Adrenal gland (tissue), 12 donors: ENCODE measurements around the gene GRPEL2. TPM values are rescaled to one million over a fixed set of nuclear protein-coding genes. Genes with fewer than 3 reads are reported as not detected.
"Not testable (repeated sequence)": the region's sequence is repeated elsewhere in the genome, so short reads cannot be mapped to it uniquely, and the experiment has no call there.

Experiments
- DNase-seq, 7 donors: peaks; one replicate each; pipeline ENCODE4 v3.0.0-alpha.2; 2019 to 2020
- H3K27ac ChIP-seq, 5 donors: fragments of 200-600 bp; sonication (generic) in 4 of 5; 1 replicate in 3 of 5; 2 replicates in 2 of 5; pipeline versions ENCODE4 v1.5.1 to v1.8.0; 2016 to 2020; ENCODE audit warnings: mild to moderate bottlenecking in 1 of 5
- H3K27me3 ChIP-seq: fragments of 200-600 bp; 2 replicates; pipeline ENCODE4 v1.8.0; 2021
- H3K36me3 ChIP-seq, 2 donors: fragments of 200-600 bp; replicated peaks in 1 of 2; 1 replicate in 1 of 2; 2 replicates in 1 of 2; pipeline versions ENCODE4 v1.5.1 to v1.8.0; 2018 to 2022
- H3K4me1 ChIP-seq, 2 donors: fragments of 200-600 bp; replicated peaks in 1 of 2; 1 replicate in 1 of 2; 2 replicates in 1 of 2; pipeline versions ENCODE4 v1.5.1 to v1.8.0; 2018 to 2021
- H3K4me3 ChIP-seq, 4 donors: fragments of 200-600 bp; sonication (generic) in 3 of 4; one replicate each; pipeline ENCODE4 v1.5.1; 2016 to 2018
- H3K9me3 ChIP-seq, 3 donors: fragments of 200-600 bp; sonication (generic) in 1 of 3; replicated peaks in 1 of 3; 1 replicate in 2 of 3; 2 replicates in 1 of 3; pipeline versions ENCODE4 v1.5.1 to v1.8.0; 2016 to 2021
- POLR2A ChIP-seq, 2 donors: fragments of 450-650 bp; IDR thresholded peaks; one replicate each; pipeline ENCODE4 v1.6.1; 2017; ENCODE audit warnings: antibody characterized with exemption in 2 of 2, mild to moderate bottlenecking in 2 of 2, moderate library complexity in 1 of 2
- WGBS, 4 donors: extraction: QIAGEN DNeasy Blood & Tissue Kit in 2 of 4; methylation state at CpG; one replicate each; pipeline versions ENCODE4 v1.1.5 to v1.1.7; 2013 to 2017; 5-methylcytosine and 5-hydroxymethylcytosine counted together
- intact Hi-C, 2 donors: fragments of 100-400 bp; cut with DNase I; formaldehyde crosslinking; loops; one replicate each; pipeline versions ENCODE4 v1.14.1 to v1.15.0; 2022 to 2023
- polyA plus RNA-seq, 3 donors: library from polyadenylated mRNA; stranded (reverse); fragments of 200-250 nt in 2 of 3; fragments of 350-450 nt in 1 of 3; fragmentation: Illumina TruSeq in 1 of 3; extraction: RNeasy Lipid Tissue Mini Kit (QIAGEN cat#74804) in 1 of 3; gene quantifications; one replicate each; pipeline ENCODE4 v1.2.3, GENCODE V29; 2013 to 2014
- total RNA-seq, 9 donors: library from RNA; depleted of rRNA in 4 of 9; stranded (reverse); fragments of >200 nt in 4 of 9; fragments of 120-200 nt in 1 of 9; fragmentation: NEBNext Ultra II Directional in 1 of 9; extraction: Animal tissue kit (Norgen Biotek cat#: 25700) in 1 of 9; gene quantifications; one replicate each; pipeline versions ENCODE4 v1.1.0 to v1.2.4, GENCODE V29; 2013 to 2023
- TF ChIP-seq, protein P1 (sequence below), 6 experiments: fragments of 450-650 bp in 4 of 6; fragments of 200-600 bp in 2 of 6; sonication (generic) in 1 of 6; IDR thresholded peaks; 1 replicate in 5 of 6; 2 replicates in 1 of 6; pipeline versions ENCODE4 v1.5.1 to v1.8.0; 2016 to 2021; ENCODE audit warnings: antibody characterized with exemption in 6 of 6, mild to moderate bottlenecking in 2 of 6, moderate library complexity in 1 of 6
- donor health status: healthy with polysubstance abuse.
- donor health status: Bipolar disorder and iron deficiency.
- donor health status: DM: yes; HTN: yes; CAD: no.
- donor health status: DM: no; HTN: no; CAD: no.
- donor health status: DM: no; HTN: no; CAD: no.
- donor health status: DM: yes; HTN: yes; CAD: no.

GRPEL2 gene
- total and polyA plus RNA-seq, 12 donors: 3.9 to 17.4 (median 12.0) TPM

- WGBS, 4 donors: 68 to 84% (median 80%) methylated on average over 19 of the region's 19 CpGs
Measured at GRCh38 chr5:149392718-149393117, 47.4 kb downstream of the GRPEL2 start.

GRCh38 chr5:149394996-149395395 is 49.7 kb downstream of the GRPEL2 start:
- DNase-seq, H3K9me3 ChIP-seq, H3K4me1 ChIP-seq, H3K27me3 ChIP-seq, intact Hi-C loops, H3K4me3 ChIP-seq, H3K36me3 ChIP-seq, H3K27ac ChIP-seq: not testable (repeated sequence)

More at GRCh38 chr5:149392718-149393117, 47.4 kb downstream of the GRPEL2 start:
- Histone ChIP-seq H3K4me1 (peaks cover 9 to 16% of the 10 kb centered on the region in 2 donors), H3K27me3 (no peaks in the 10 kb centered on the region), H3K9me3 (no peaks in the 10 kb centered on the region), H3K4me3 (no peak overlapping the region), H3K36me3 (no peaks in the 10 kb centered on the region), H3K27ac (no peak overlapping the region)
- TF ChIP-seq, protein P1, sequence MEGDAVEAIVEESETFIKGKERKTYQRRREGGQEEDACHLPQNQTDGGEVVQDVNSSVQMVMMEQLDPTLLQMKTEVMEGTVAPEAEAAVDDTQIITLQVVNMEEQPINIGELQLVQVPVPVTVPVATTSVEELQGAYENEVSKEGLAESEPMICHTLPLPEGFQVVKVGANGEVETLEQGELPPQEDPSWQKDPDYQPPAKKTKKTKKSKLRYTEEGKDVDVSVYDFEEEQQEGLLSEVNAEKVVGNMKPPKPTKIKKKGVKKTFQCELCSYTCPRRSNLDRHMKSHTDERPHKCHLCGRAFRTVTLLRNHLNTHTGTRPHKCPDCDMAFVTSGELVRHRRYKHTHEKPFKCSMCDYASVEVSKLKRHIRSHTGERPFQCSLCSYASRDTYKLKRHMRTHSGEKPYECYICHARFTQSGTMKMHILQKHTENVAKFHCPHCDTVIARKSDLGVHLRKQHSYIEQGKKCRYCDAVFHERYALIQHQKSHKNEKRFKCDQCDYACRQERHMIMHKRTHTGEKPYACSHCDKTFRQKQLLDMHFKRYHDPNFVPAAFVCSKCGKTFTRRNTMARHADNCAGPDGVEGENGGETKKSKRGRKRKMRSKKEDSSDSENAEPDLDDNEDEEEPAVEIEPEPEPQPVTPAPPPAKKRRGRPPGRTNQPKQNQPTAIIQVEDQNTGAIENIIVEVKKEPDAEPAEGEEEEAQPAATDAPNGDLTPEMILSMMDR (IDR thresholded peaks at IDR 0.05): no peak
- no peak for TF ChIP-seq POLR2A (IDR thresholded peaks at IDR 0.05)
- intact Hi-C loops: no loop called here
- DNase-seq: no peak

GRCh38 chr5:149397530-149397929 is 52.2 kb downstream of the GRPEL2 start:
- Histone ChIP-seq H3K9me3 (no peaks in the 10 kb centered on the region), H3K27me3 (no peaks in the 10 kb centered on the region), H3K4me1 (peaks cover 0 to 4% of the 10 kb centered on the region in 2 donors), H3K27ac (peak overlapping the region in 4 of 5 donors; percentile 4 to 81 (median 70)), H3K36me3 (no peaks in the 10 kb centered on the region), H3K4me3 (no peak overlapping the region)
- intact Hi-C loops: no loop called here
- 45 to 69% (median 53%) methylated on average over 6 of the region's 6 CpGs for WGBS, 4 donors
- TF ChIP-seq POLR2A (IDR thresholded peaks at IDR 0.05): peak in 1 of 2 donors; percentile 15
- TF ChIP-seq, protein P1 (IDR thresholded peaks at IDR 0.05): no peak
- DNase-seq: peak; percentile 62 to 92 (median 90)

GRCh38 chr5:149398747-149399266 is 53.5 kb downstream of the GRPEL2 start:
- H3K36me3 ChIP-seq, intact Hi-C loops, H3K9me3 ChIP-seq, H3K27me3 ChIP-seq, H3K4me1 ChIP-seq, DNase-seq, H3K4me3 ChIP-seq: not testable (repeated sequence)
- H3K27ac ChIP-seq: peak overlapping the region in 1 of 5 donors; percentile 81
- 80 to 90% (median 89%) methylated on average over 7 of the region's 7 CpGs for WGBS, 4 donors

- H3K9me3 ChIP-seq: no peaks in the 10 kb centered on the region
- peaks cover 5 to 9% of the 10 kb centered on the region in 2 donors for H3K4me1 ChIP-seq
- intact Hi-C loops: no loop called here
- H3K27me3 ChIP-seq: no peaks in the 10 kb centered on the region
- TF ChIP-seq POLR2A (IDR thresholded peaks at IDR 0.05): no peak
- TF ChIP-seq, protein P1 (IDR thresholded peaks at IDR 0.05): no peak
- DNase-seq: no peak
- no peak overlapping the region for H3K4me3 ChIP-seq
- H3K27ac ChIP-seq: no peak overlapping the region
- H3K36me3 ChIP-seq: no peaks in the 10 kb centered on the region
Measured at GRCh38 chr5:149399775-149400174, 54.5 kb downstream of the GRPEL2 start.
